GM06990 (cell line): Measurements from ENCODE around the gene ACSL1.
"Not testable (repeated sequence)": the region's sequence is repeated elsewhere in the genome, so short reads cannot be mapped to it uniquely, and the experiment has no call there.

Experiments
- DNase-seq: peaks from one replicate; pipeline ENCODE4 v3.0.0-alpha.2; 2011; ENCODE audit not compliant: insufficient read length; ENCODE audit errors: extremely low read depth
- H3K27me3 ChIP-seq: replicated peaks from 2 replicates; pipeline ENCODE4 v1.6.0; 2011; ENCODE audit warnings: low read length; ENCODE audit not compliant: control insufficient read depth, insufficient read depth
- H3K36me3 ChIP-seq: 2 replicates; pipeline ENCODE4 v1.5.1; 2011; ENCODE audit warnings: low read length; ENCODE audit not compliant: control insufficient read depth, insufficient read depth
- H3K4me3 ChIP-seq: replicated peaks from 2 replicates; pipeline ENCODE4 v1.5.1; 2011; ENCODE audit warnings: low read depth, mild to moderate bottlenecking, control low read depth, low read length
- CTCF ChIP-seq: IDR thresholded peaks from 2 replicates; pipeline ENCODE4 v1.5.1; 2011; ENCODE audit warnings: low read length, control low read depth, mild to moderate bottlenecking, inconsistent platforms; ENCODE audit not compliant: insufficient read depth, poor library complexity, severe bottlenecking

The ACSL1 gene

DNA sequence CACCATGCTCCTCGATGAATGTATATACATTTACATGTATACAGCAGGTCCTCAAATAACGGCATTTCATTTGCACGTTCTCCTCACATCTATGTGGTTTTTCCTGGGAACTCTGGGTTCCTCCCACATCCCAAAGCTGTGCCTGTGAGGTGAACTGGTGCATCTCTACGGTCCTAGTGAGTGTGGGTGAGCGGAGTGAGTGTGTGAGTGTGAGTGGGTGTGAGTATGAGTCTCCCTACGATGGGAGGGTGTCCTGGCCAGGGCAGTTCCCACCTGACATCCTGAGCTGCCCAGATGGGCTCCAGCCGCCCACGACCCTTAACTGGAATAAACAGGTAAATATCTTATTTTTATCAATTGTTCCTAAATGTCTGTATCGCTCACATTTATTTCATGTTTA lies 40.0 kb downstream of the ACSL1 start:
- no peak for TF ChIP-seq CTCF
- Histone ChIP-seq H3K4me3 (no peak overlapping the region), H3K27me3 (no peaks in the 10 kb centered on the region), H3K36me3 (peaks cover 23% of the 10 kb centered on the region)
- DNase-seq = no peak

DNA sequence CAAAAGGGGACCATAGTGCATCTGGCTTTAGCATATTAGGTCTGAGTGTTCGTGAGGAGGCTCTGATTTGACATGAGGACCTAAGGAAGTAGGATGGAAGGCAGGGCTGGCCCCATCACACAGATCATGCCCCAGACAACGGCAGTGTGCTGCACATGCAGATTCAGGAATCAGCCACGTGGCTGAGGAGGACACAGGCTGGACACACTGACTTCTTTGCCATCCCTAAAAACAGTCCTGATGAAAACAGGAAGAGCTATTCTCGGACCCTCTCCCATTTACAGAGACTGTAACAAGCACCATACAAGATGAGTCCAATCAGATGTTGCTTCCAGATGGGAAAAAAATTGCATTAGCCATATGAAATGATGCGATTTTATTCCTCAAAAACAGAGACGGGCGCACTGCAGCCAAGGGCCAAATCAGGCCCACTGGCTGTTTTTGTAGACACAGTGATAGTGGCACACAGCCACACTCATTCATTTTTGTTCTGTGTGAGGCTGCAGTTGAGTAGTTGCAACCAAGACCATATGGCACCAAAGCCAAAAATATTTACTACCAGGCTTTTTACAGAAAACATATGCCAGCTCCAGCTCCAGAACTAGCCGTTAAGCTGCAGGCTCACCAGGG lies 41.0 kb downstream of the ACSL1 start:
- H3K36me3 ChIP-seq = peaks cover 20% of the 10 kb centered on the region
- no peaks in the 10 kb centered on the region for H3K27me3 ChIP-seq
- no peak overlapping the region for H3K4me3 ChIP-seq
- no peak for DNase-seq
- no peak for TF ChIP-seq CTCF

DNA sequence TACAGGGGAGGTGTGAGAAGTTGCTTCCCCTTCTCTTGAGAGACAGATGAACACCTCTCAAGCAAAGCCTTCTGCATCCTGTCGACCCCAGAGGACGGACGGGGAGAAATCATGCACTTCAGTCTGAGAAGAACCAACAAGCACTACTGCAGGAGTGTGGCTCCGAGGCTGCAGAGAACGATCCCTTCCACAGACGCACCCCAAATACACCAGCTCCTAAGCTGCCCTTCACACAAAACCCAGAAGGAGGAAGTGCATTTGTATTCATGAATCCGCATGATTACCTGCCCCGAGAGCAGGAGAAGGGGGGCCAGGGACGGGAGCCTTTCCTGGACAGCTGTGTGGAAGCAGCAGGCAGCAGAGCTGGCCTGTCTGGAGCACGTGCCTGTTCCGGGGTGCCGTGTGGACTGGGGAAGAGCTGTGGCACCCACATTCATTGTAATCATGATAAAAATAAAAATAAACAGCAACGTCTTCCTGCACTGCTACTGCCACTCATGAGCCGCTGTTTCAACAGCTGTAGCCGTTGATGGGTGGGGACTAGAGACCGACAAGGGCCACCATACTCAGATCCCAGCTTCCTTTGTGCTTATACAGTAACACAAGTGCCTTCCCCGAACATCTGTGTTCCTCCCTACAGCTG lies 42.9 kb downstream of the ACSL1 start:
- H3K36me3 ChIP-seq = peaks cover 17% of the 10 kb centered on the region
- DNase-seq = no peak

GRCh38 chr4:184779160-184779559 lies 46.6 kb downstream of the ACSL1 start:
- not testable (repeated sequence) for H3K4me3 ChIP-seq, DNase-seq, H3K27me3 ChIP-seq
- H3K36me3 ChIP-seq = peaks cover 14% of the 10 kb centered on the region

More for the DNA sequence above, 42.9 kb downstream of the ACSL1 start:
- Histone ChIP-seq H3K27me3 (no peaks in the 10 kb centered on the region), H3K4me3 (no peak overlapping the region)
- no peak for TF ChIP-seq CTCF

DNA sequence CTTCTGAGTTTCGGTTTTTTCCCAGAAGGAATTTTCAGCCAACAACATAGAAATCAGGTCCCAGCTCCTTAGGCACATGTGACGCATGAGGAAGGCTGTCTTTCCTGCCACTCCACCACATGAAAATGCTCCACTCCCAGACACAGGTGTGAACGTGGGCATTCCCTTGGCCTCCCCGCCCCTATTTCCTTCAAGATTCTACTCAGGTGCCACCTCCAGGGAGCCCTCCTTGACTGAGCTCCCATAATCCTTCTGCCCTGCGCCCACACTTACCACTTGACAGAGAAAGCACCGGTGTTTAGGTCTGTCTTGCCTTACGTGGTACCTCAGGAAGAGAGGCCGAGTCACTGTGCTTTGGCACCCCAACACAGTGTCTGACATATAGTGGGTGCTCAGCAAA lies 47.4 kb downstream of the ACSL1 start:
- peaks cover 15% of the 10 kb centered on the region for H3K36me3 ChIP-seq
- H3K27me3 ChIP-seq = no peaks in the 10 kb centered on the region
- no peak overlapping the region for H3K4me3 ChIP-seq
- TF ChIP-seq CTCF = no peak
- DNase-seq = no peak

- TF ChIP-seq CTCF = no peak
- H3K36me3 ChIP-seq = peaks cover 12% of the 10 kb centered on the region
Measured at GRCh38 chr4:184776821-184777220, 48.9 kb downstream of the ACSL1 start.

More at GRCh38 chr4:184776821-184777220, 48.9 kb downstream of the ACSL1 start:
- no peak overlapping the region for H3K4me3 ChIP-seq
- DNase-seq = no peak
- no peaks in the 10 kb centered on the region for H3K27me3 ChIP-seq
